ENCODE measurements around the gene YPEL3.

GRCh38 chr16:30145657-30146056 lies 49.6 kb upstream of the YPEL3 start:
- TF ChIP-seq, protein P1, sequence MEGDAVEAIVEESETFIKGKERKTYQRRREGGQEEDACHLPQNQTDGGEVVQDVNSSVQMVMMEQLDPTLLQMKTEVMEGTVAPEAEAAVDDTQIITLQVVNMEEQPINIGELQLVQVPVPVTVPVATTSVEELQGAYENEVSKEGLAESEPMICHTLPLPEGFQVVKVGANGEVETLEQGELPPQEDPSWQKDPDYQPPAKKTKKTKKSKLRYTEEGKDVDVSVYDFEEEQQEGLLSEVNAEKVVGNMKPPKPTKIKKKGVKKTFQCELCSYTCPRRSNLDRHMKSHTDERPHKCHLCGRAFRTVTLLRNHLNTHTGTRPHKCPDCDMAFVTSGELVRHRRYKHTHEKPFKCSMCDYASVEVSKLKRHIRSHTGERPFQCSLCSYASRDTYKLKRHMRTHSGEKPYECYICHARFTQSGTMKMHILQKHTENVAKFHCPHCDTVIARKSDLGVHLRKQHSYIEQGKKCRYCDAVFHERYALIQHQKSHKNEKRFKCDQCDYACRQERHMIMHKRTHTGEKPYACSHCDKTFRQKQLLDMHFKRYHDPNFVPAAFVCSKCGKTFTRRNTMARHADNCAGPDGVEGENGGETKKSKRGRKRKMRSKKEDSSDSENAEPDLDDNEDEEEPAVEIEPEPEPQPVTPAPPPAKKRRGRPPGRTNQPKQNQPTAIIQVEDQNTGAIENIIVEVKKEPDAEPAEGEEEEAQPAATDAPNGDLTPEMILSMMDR (conservative IDR thresholded peaks at IDR 0.05), result no peak
- TF ChIP-seq ZFX (IDR thresholded peaks at IDR 0.05), result no peak

All from C4-2B (cell line).